Muscle of leg (tissue), 11 donors: Measurements from ENCODE around the gene BLOC1S5. TPM values are rescaled to one million over a fixed set of nuclear protein-coding genes. Genes with fewer than 3 reads are reported as not detected.

Experiments
- DNase-seq: peaks from one replicate; pipeline ENCODE4 v3.0.0; 2013
- H3K27ac ChIP-seq: one replicate; pipeline ENCODE4 v1.5.1; 2013; ENCODE audit warnings: mild to moderate bottlenecking, low read length, control low read depth
- H3K27me3 ChIP-seq: one replicate; pipeline ENCODE4 v1.6.1; 2013; ENCODE audit warnings: low read length; ENCODE audit not compliant: control insufficient read depth, insufficient read depth
- H3K36me3 ChIP-seq: one replicate; pipeline ENCODE4 v1.6.1; 2013; ENCODE audit warnings: low read length; ENCODE audit not compliant: control insufficient read depth, insufficient read depth
- H3K4me1 ChIP-seq: one replicate; pipeline ENCODE4 v1.6.1; 2013; ENCODE audit warnings: low read length; ENCODE audit not compliant: control insufficient read depth, insufficient read depth
- H3K4me3 ChIP-seq: one replicate; pipeline ENCODE4 v1.5.1; 2013; ENCODE audit warnings: low read length, control low read depth
- H3K9me3 ChIP-seq: replicated peaks from 2 replicates; pipeline ENCODE4 v1.6.1; 2013; ENCODE audit warnings: low read depth, low read length; ENCODE audit not compliant: control insufficient read depth
- WGBS: methylation state at CpG from one replicate; pipeline ENCODE4 v1.1.5; 2013; ENCODE audit warnings: missing lambda C conversion rate; ENCODE audit not compliant: insufficient coverage; 5-methylcytosine and 5-hydroxymethylcytosine counted together
- polyA plus RNA-seq, 8 donors: library from polyadenylated mRNA; unstranded; fragments of 120-200 nt; gene quantifications; one replicate each; pipeline versions ENCODE4 v1.2.1 to v1.2.3, GENCODE V29; 2013; ENCODE audit warnings: inconsistent platforms in 1 of 8, low replicate concordance in 1 of 8; ENCODE audit not compliant: insufficient read length in 8 of 8, insufficient read depth in 1 of 8
- total RNA-seq: library from RNA; stranded (reverse); fragments of 120-200 nt; gene quantifications from one replicate; pipeline ENCODE4 v1.2.4, GENCODE V29; 2013

BLOC1S5 gene
- total and polyA plus RNA-seq, 9 donors: 10.0 to 15.7 (median 12.1) TPM

DNA sequence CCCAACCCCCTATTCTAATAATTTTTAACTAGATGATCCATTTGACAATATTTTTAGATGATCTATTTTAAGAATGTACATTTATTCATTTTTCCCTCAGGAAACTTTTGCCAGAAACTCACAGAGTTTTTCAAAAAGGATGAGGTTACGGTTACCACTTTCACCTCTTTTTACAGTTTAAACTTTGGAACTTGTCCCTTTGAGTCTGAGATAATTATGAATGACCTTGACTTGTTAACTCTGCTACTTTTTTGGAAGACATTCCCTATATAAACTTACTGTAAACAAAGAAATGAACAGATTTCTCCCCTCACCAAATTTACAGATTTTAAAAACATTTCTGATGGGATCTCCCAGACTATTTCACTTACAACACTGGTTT, 18.4 kb upstream of the BLOC1S5 start:
- no peak for DNase-seq
- H3K27me3 ChIP-seq: no peaks in the 10 kb centered on the region
- H3K27ac ChIP-seq: no peak overlapping the region
- H3K4me3 ChIP-seq: no peak overlapping the region
- peaks cover 11% of the 10 kb centered on the region for H3K36me3 ChIP-seq
- H3K4me1 ChIP-seq: no peaks in the 10 kb centered on the region
- WGBS: no CpG with 5 or more reads among the region's 1 CpG
- no peaks in the 10 kb centered on the region for H3K9me3 ChIP-seq

DNA sequence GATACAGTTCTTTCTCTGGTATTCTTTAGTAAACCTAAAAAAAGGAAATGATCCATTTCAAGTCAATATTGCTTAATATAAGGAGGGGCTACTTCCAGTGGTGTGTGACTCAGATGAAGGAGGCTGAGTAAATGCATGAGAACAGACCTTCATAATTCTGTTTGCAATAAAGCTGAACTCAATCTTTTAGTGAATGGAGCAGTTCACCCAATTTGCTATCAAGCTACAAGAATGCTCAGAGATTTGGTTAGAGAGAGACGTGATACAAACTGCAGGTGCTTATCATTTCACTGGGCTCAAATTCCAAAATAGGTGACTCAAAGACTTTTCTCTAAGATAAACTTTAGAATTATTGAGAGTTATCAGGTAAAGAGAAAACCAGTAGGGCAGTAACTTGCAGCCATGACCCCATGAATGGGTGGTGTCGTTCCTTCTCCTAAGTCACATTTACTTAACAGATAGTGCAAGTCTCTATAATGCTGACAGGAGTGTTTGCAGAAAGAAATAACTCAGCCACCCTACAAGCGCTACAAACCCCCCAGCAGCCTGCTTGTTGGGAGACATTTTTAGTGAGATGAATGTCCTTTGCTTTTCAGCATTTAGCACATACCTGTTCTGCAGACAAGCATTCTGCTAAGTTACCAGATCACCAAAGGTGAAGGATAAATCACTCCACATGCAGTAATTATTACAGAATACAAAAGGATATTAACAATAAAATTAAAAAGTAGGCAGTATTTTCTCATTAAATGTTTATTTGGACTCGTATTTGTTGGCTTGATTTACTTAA, 16.4 kb upstream of the BLOC1S5 start:
- Histone ChIP-seq H3K27me3 (no peaks in the 10 kb centered on the region), H3K4me3 (no peak overlapping the region), H3K36me3 (peaks cover 4% of the 10 kb centered on the region), H3K9me3 (no peaks in the 10 kb centered on the region), H3K4me1 (no peaks in the 10 kb centered on the region), H3K27ac (no peak overlapping the region)
- no CpG with 5 or more reads among the region's 4 CpGs for WGBS
- no peak for DNase-seq

DNA sequence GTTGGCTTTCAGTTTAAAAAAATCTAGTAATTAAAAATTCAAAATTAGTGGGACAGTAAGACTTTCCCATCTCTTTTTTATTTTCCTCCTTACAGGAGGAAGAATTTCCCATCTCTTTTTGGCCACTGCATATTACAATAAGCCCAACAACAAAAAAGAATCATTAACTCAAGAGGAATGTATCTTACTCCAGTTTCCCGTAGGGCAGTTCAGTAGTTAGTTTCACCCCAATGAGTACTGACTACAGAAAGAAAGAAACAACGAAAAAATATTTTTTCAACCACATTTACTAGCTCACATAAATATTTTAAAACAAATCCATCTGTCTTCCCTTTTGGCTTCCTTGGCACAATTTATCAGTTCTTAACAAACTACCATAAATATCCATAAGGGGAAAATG, 14.9 kb upstream of the BLOC1S5 start:
- H3K9me3 ChIP-seq: no peaks in the 10 kb centered on the region
- DNase-seq: no peak
- H3K27me3 ChIP-seq: no peaks in the 10 kb centered on the region
- H3K27ac ChIP-seq: no peak overlapping the region
- WGBS: 50% methylated on average over 1 of the region's 2 CpGs
- H3K4me3 ChIP-seq: no peak overlapping the region
- peaks cover 4% of the 10 kb centered on the region for H3K36me3 ChIP-seq
- no peaks in the 10 kb centered on the region for H3K4me1 ChIP-seq

DNA sequence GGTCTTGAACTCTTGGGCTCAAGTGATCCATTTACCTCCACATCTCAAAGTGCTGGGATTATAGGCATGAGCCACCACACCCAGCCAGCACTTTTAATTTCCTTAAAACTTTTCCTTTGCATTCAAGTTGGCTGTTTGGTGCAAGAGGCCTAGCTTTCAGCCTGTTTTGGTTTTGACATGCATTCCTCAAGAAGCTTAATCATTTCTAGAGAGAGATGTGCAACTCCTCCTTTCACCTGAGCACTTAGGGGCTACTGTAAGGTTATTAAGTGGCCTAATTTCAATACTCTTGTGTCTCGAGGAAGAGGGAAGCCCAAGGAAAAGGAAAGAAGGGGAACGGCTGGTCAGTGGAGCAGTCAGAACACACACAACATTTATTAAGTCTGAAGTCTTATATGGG, 13.8 kb upstream of the BLOC1S5 start:
- H3K4me3 ChIP-seq: no peak overlapping the region
- no CpG with 5 or more reads among the region's 2 CpGs for WGBS
- no peaks in the 10 kb centered on the region for H3K9me3 ChIP-seq
- H3K36me3 ChIP-seq: peaks cover 4% of the 10 kb centered on the region
- DNase-seq: no peak
- no peaks in the 10 kb centered on the region for H3K4me1 ChIP-seq
- H3K27me3 ChIP-seq: no peaks in the 10 kb centered on the region
- no peak overlapping the region for H3K27ac ChIP-seq

DNA sequence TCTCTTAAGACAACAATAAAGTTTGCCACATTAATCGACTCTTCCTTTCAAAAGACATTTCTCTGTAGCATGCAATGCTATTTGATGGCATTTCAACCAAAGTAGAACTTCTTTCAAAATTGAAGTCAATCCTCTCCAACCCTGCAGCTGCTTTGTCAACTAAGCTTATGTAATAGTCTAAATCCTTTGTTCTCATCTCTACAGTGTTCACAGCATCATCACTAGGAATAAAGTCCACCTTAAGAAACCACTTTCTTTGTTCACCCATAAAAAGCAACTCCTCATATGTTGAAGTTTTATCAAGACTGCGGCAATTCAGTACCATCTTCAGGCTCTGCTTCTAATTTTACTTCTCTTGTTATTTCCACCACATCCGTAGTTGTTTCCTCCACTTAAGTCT, 11.5 kb upstream of the BLOC1S5 start:
- 100% methylated on average over 1 of the region's 3 CpGs for WGBS
- no peaks in the 10 kb centered on the region for H3K9me3 ChIP-seq
- DNase-seq: no peak
- H3K27me3 ChIP-seq: no peaks in the 10 kb centered on the region
- H3K4me3 ChIP-seq: no peak overlapping the region
- H3K36me3 ChIP-seq: peaks cover 4% of the 10 kb centered on the region
- H3K27ac ChIP-seq: no peak overlapping the region
- H3K4me1 ChIP-seq: no peaks in the 10 kb centered on the region

DNA sequence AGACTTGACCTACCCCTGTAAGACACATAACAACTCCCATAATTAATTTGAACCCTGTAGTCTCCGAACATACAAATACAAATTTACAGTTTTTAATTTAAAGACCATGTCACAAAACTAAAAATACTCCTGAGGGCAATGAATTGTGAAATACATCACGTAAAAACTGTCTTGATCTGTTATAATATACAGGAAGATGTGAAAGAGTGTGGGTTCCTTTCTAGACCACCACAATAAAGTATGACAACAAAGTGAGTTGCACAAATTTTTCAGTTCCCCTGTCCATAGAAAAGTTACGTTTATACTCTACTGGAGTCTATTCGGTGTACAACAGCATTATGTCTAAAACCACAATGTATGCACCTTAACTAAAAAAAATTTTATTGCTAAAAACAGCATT, 11.0 kb upstream of the BLOC1S5 start:
- Histone ChIP-seq H3K4me3 (no peak overlapping the region), H3K4me1 (no peaks in the 10 kb centered on the region), H3K27me3 (no peaks in the 10 kb centered on the region), H3K36me3 (peaks cover 3% of the 10 kb centered on the region), H3K27ac (no peak overlapping the region), H3K9me3 (no peaks in the 10 kb centered on the region)
- WGBS: no CpG with 5 or more reads among the region's 4 CpGs
- no peak for DNase-seq

DNA sequence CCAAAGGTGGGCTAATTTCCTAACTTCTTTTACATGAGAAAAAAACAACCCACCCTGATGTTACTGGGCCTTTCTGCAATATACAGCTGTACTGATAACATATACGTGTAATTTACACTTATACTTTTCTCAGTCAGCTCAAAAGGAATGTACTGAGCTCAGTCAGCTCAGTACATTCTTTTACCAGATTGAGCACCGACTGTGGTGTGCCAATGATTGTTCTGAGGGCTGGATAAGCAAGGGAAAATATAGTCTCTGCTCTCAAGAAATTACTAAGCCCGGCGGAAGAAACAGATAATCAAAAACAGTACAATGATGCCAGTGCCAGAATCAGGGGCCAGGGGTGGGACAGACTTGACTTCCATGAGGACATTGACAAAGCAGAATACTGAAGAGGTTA, 10.0 kb upstream of the BLOC1S5 start:
- no peaks in the 10 kb centered on the region for H3K4me1 ChIP-seq
- peaks cover 3% of the 10 kb centered on the region for H3K36me3 ChIP-seq
- WGBS: 27% methylated on average over 3 of the region's 4 CpGs
- H3K27ac ChIP-seq: no peak overlapping the region
- H3K27me3 ChIP-seq: no peaks in the 10 kb centered on the region
- no peaks in the 10 kb centered on the region for H3K9me3 ChIP-seq
- H3K4me3 ChIP-seq: no peak overlapping the region
- DNase-seq: no peak

DNA sequence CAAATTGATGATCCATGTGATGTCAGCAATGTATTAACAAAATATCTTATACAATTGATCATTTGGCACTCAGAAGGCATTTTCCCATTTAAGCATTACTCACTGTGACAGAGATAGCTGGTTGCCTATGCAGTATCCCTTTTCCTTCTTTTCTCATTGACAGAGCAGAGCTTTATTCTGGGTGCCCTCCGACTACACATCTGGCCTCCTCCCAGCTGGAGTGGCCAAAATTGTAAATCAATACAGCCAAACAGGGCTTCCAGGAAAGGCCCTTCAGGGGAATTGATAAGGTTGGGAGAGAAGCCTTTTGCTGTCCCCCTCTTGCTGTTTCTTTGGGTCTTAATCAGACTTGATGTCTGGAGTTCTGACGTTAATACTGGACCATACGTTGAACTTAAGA, 9.6 kb upstream of the BLOC1S5 start:
- Histone ChIP-seq H3K27ac (no peak overlapping the region), H3K9me3 (no peaks in the 10 kb centered on the region), H3K4me1 (no peaks in the 10 kb centered on the region), H3K36me3 (peaks cover 3% of the 10 kb centered on the region), H3K4me3 (no peak overlapping the region), H3K27me3 (no peaks in the 10 kb centered on the region)
- 95% methylated on average over 3 of the region's 3 CpGs for WGBS
- no peak for DNase-seq

DNA sequence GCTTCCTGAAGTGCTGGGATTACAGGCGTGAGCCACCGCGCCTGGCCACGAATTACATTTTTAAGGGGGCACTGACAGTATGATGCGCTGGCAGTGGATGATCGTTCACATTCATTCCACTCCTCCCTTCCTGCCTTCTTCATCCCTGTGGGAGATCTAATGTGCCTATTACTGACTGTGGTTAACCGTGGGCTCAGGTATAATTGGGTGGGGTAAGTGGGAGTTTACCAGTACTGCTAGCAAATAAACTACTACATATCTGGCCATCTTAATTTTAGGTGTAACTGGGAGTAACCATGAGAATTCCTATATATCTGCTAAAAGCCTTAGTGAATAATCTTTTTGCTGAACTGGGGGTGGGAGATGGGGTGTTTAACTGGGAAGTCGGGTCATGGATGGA, 6.5 kb upstream of the BLOC1S5 start:
- no peak overlapping the region for H3K4me3 ChIP-seq
- no peaks in the 10 kb centered on the region for H3K9me3 ChIP-seq
- no peak overlapping the region for H3K27ac ChIP-seq
- H3K4me1 ChIP-seq: no peaks in the 10 kb centered on the region
- no peaks in the 10 kb centered on the region for H3K27me3 ChIP-seq
- no peaks in the 10 kb centered on the region for H3K36me3 ChIP-seq
- 72% methylated on average over 3 of the region's 8 CpGs for WGBS
- no peak for DNase-seq

DNA sequence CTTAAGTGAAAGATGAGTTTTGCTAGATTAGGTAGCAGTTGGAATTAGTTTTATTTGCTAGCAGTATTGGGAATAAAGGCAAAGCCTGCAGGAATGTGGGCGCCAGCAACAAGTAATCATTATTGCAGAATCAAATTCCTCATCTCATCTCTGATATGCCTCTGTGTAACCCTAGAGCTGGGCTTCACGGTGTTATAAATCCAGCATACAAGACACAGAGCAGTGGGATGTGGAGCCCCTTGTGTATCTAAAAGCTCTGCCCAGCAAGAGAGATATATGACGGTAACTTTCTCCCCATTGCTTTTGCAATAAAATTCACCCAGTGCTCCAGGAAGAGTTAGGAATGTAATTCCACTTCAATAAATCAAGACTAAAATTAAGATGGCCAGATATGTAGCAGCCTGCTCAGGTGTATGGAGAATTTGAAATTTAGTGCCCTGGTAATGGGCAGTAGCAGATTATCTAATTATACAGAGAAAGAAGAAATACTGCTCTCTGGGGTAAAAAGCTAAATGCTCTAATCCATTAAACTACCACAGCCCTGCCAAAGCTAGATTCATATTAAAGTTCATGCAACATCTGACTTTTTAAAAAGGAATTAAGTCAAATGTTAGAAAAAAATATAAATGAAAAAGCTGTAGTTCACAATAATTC, 5.6 kb upstream of the BLOC1S5 start:
- Histone ChIP-seq H3K4me3 (no peak overlapping the region), H3K9me3 (no peaks in the 10 kb centered on the region), H3K27me3 (no peaks in the 10 kb centered on the region), H3K36me3 (no peaks in the 10 kb centered on the region), H3K27ac (no peak overlapping the region), H3K4me1 (peaks cover under 1% of the 10 kb centered on the region)
- WGBS: no CpG with 5 or more reads among the region's 3 CpGs
- DNase-seq: no peak
